Mesenchymal stem cell (in vitro differentiated cells and primary cell): ENCODE results near the gene COLQ.

Experiments used
- DNase-seq: peaks from one replicate; pipeline ENCODE4 v3.0.0-alpha.2; 2013
- H2AFZ ChIP-seq: one replicate; pipeline ENCODE4 v1.6.1; 2013; ENCODE audit warnings: low read depth, mild to moderate bottlenecking, control low read depth, inconsistent platforms, low read length, moderate library complexity
- H2AK5ac ChIP-seq: 2 replicates; pipeline ENCODE4 v1.6.1; 2013; ENCODE audit warnings: low read length, moderate library complexity, mild to moderate bottlenecking, inconsistent platforms; ENCODE audit not compliant: severe bottlenecking
- H2BK120ac ChIP-seq: one replicate; pipeline ENCODE4 v1.6.1; 2013; ENCODE audit warnings: low read depth, mild to moderate bottlenecking, inconsistent platforms, low read length, moderate library complexity
- H2BK12ac ChIP-seq, 2 experiments: one replicate each; pipeline ENCODE4 v1.6.1; 2013; ENCODE audit warnings: inconsistent platforms in 2 of 2, low read length in 2 of 2, mild to moderate bottlenecking in 2 of 2, moderate library complexity in 2 of 2, control low read depth in 1 of 2
- H2BK15ac ChIP-seq: one replicate; pipeline ENCODE4 v1.6.1; 2013; ENCODE audit warnings: mild to moderate bottlenecking, low read depth, inconsistent platforms; ENCODE audit not compliant: poor library complexity, severe bottlenecking
- H2BK5ac ChIP-seq: 2 replicates; pipeline ENCODE4 v1.6.1; 2013; ENCODE audit warnings: low read depth, mild to moderate bottlenecking, low read length, control low read depth, inconsistent platforms; ENCODE audit not compliant: poor library complexity, severe bottlenecking
- H3K14ac ChIP-seq, 2 experiments: one replicate each; pipeline ENCODE4 v1.6.1; 2013; ENCODE audit warnings: inconsistent platforms in 2 of 2, low read length in 2 of 2, control low read depth in 1 of 2, mild to moderate bottlenecking in 1 of 2, moderate library complexity in 1 of 2
- H3K18ac ChIP-seq, 2 experiments: one replicate each; pipeline ENCODE4 v1.6.1; 2013; ENCODE audit warnings: inconsistent platforms in 2 of 2, low read length in 2 of 2, control low read depth in 1 of 2, low read depth in 1 of 2, mild to moderate bottlenecking in 1 of 2
- H3K23ac ChIP-seq, 2 experiments: one replicate each; pipeline ENCODE4 v1.6.1; 2013; ENCODE audit warnings: inconsistent platforms in 2 of 2, low read length in 2 of 2, mild to moderate bottlenecking in 2 of 2, moderate library complexity in 2 of 2, control low read depth in 1 of 2
- H3K27ac ChIP-seq: 2 replicates; pipeline ENCODE4 v1.5.1; 2013; ENCODE audit warnings: mild to moderate bottlenecking, moderate library complexity, low read length, control low read depth, inconsistent platforms; ENCODE audit not compliant: poor library complexity, severe bottlenecking
- H3K27me3 ChIP-seq, 2 experiments: 2 replicates each; pipeline versions ENCODE4 v1.6.1 to v1.7.0; 2013; ENCODE audit warnings: low read length in 2 of 2, mild to moderate bottlenecking in 2 of 2, moderate library complexity in 2 of 2, control low read depth in 1 of 2, inconsistent platforms in 1 of 2; ENCODE audit not compliant: control insufficient read depth in 1 of 2, insufficient read depth in 1 of 2
- H3K36me3 ChIP-seq, 2 experiments: 2 replicates each; pipeline versions ENCODE4 v1.6.1 to v1.7.0; 2013; ENCODE audit warnings: low read length in 2 of 2, control low read depth in 1 of 2, inconsistent platforms in 1 of 2, low read depth in 1 of 2, mild to moderate bottlenecking in 1 of 2; ENCODE audit not compliant: insufficient read depth in 2 of 2, control insufficient read depth in 1 of 2
- H3K4ac ChIP-seq, 2 experiments: one replicate each; pipeline ENCODE4 v1.6.1; 2013; ENCODE audit warnings: inconsistent platforms in 2 of 2, low read length in 2 of 2, mild to moderate bottlenecking in 2 of 2, moderate library complexity in 2 of 2, control low read depth in 1 of 2, low read depth in 1 of 2
- H3K4me1 ChIP-seq: 2 replicates; pipeline ENCODE4 v1.6.1; 2013; ENCODE audit warnings: low read depth, low read length, control low read depth; ENCODE audit not compliant: control insufficient read depth, insufficient read depth
- H3K4me2 ChIP-seq: 2 replicates; pipeline ENCODE4 v1.6.1; 2013; ENCODE audit warnings: low read length, mild to moderate bottlenecking, inconsistent platforms; ENCODE audit not compliant: poor library complexity, severe bottlenecking
- H3K4me3 ChIP-seq, 2 experiments: 2 replicates each; pipeline versions ENCODE4 v1.5.1 to v1.7.0; 2013; ENCODE audit warnings: low read length in 2 of 2, mild to moderate bottlenecking in 2 of 2, control low read depth in 1 of 2, low read depth in 1 of 2; ENCODE audit not compliant: insufficient read depth in 1 of 2
- H3K79me1 ChIP-seq: replicated peaks from 2 replicates; pipeline ENCODE4 v1.6.1; 2013; ENCODE audit warnings: mild to moderate bottlenecking, control low read depth, low read length, inconsistent platforms; ENCODE audit not compliant: poor library complexity, severe bottlenecking
- H3K9ac ChIP-seq: 2 replicates; pipeline ENCODE4 v1.7.0; 2013; ENCODE audit warnings: mild to moderate bottlenecking, low read length, moderate library complexity
- H3K9me3 ChIP-seq: 2 replicates; pipeline ENCODE4 v1.7.0; 2013; ENCODE audit warnings: mild to moderate bottlenecking, low read length; ENCODE audit not compliant: control insufficient read depth
- H4K8ac ChIP-seq: one replicate; pipeline ENCODE4 v1.6.1; 2013; ENCODE audit warnings: inconsistent platforms, mild to moderate bottlenecking, low read length, moderate library complexity
- H4K91ac ChIP-seq: one replicate; pipeline ENCODE4 v1.6.1; 2013; ENCODE audit warnings: mild to moderate bottlenecking, low read length, inconsistent platforms
- WGBS: methylation state at CpG from one replicate; pipeline ENCODE4 v1.1.7; 2013; ENCODE audit warnings: mixed read lengths; 5-methylcytosine and 5-hydroxymethylcytosine counted together

COLQ gene

DNA sequence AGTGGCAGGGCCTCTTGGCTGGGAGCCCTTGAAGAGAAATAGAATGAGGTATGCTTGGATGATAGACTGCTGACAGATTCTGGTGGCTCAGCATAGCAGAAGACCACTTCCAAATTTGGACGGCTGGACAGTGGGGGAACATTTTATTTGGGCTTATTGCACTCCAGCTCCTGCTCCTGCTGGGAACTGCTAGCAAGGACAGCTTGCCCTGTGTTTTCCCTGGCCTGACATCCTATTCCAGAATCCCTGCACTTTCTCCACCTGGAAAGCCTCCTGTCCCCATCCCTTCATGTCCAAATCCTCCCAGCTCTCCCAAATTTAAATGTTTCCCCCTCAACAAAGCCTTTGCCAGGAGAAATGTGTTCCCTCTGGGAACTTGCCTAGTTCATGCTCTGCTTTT is 9.8 kb upstream of the COLQ start:
- no peak overlapping the region for H2BK15ac ChIP-seq
- no peak overlapping the region for H4K8ac ChIP-seq
- H3K36me3 ChIP-seq = peaks cover 0 to 6% of the 10 kb centered on the region in 2 experiments
- no peak overlapping the region for H3K9ac ChIP-seq
- H3K14ac ChIP-seq = no peak overlapping the region
- H3K9me3 ChIP-seq = no peaks in the 10 kb centered on the region
- no peak overlapping the region for H3K4me3 ChIP-seq
- no peak overlapping the region for H2BK5ac ChIP-seq
- no peak overlapping the region for H3K27ac ChIP-seq
- no peak overlapping the region for H3K18ac ChIP-seq
- no peak for DNase-seq
- no peak overlapping the region for H4K91ac ChIP-seq
- no peaks in the 10 kb centered on the region for H3K4me1 ChIP-seq
- no peak overlapping the region for H2BK12ac ChIP-seq
- H3K27me3 ChIP-seq = no peaks in the 10 kb centered on the region
- H2BK120ac ChIP-seq = no peak overlapping the region
- WGBS = 77% methylated on average over 1 of the region's 1 CpG
- H3K4ac ChIP-seq = no peak overlapping the region
- no peak overlapping the region for H2AFZ ChIP-seq
- H3K23ac ChIP-seq = no peak overlapping the region
- H3K4me2 ChIP-seq = no peak overlapping the region
- no peak overlapping the region for H2AK5ac ChIP-seq
- no peaks in the 10 kb centered on the region for H3K79me1 ChIP-seq

DNA sequence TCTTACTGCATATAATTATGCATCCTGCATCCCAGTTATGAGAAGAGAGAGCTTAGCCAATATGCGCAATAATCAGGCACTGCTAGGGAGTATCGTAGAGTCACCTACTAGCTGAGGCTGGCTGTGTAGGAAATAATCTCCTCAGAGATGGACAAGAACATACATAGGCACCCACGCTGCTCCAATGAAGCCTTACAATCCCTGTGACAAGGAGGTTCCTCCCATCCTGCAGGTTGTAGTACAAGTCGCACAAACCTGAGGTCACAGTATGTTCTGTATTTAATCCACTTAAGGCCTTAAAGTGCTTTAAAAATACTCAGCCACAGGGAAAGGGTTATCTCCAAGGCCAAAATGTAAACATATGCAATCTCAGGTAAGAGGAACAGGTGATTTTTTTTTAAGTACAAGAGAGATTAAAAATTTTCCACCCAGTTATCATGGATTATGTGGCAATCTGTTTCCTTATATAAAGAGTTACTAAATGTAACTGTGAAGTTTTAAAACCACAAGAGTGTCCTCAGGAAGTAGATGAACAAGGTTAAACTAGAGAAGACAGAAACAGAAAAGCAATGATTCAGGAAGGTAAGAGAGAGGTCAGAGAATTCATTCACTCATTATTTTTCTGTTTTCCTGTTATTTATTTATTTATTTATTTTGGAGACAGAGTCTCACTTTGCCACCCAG is 7.5 kb upstream of the COLQ start:
- H4K91ac ChIP-seq = no peak overlapping the region
- no peaks in the 10 kb centered on the region for H3K4me1 ChIP-seq
- no peak overlapping the region for H3K4me3 ChIP-seq
- 92% methylated on average over 4 of the region's 4 CpGs for WGBS
- H2BK5ac ChIP-seq = no peak overlapping the region
- peaks cover 0 to 3% of the 10 kb centered on the region in 2 experiments for H3K36me3 ChIP-seq
- H3K18ac ChIP-seq = no peak overlapping the region
- no peak overlapping the region for H3K27ac ChIP-seq
- H2BK12ac ChIP-seq = no peak overlapping the region
- no peak overlapping the region for H2BK120ac ChIP-seq
- no peaks in the 10 kb centered on the region for H3K27me3 ChIP-seq
- H3K79me1 ChIP-seq = no peaks in the 10 kb centered on the region
- H2AK5ac ChIP-seq = no peak overlapping the region
- no peak overlapping the region for H3K9ac ChIP-seq
- no peak overlapping the region for H3K23ac ChIP-seq
- H4K8ac ChIP-seq = no peak overlapping the region
- H3K9me3 ChIP-seq = no peaks in the 10 kb centered on the region
- H3K4ac ChIP-seq = no peak overlapping the region
- H2BK15ac ChIP-seq = no peak overlapping the region
- DNase-seq = no peak
- no peak overlapping the region for H3K4me2 ChIP-seq
- no peak overlapping the region for H3K14ac ChIP-seq
- no peak overlapping the region for H2AFZ ChIP-seq

DNA sequence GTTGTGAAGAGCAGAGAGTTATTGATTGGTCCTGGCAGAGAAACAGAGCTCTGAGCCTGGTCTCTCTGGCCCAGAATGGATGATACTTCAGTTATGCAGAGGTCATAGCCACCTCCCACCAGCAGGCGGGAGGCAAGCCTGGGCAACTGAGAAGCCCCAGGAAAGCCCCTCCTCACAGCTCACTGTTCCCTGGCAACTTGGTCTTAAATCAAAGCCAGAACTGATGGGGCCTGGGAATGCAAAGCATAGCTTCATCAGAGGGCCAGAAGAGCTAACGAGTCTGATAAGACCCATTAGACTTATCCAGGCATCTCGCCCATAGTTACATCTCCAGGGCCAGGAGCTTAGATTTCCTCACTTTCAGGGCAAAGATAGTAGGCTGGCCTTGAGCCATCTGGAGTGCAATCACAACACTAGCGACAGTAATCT is 5.5 kb upstream of the COLQ start:
- Histone ChIP-seq H2BK120ac (no peak overlapping the region), H3K79me1 (no peaks in the 10 kb centered on the region), H3K9me3 (no peaks in the 10 kb centered on the region), H3K18ac (no peak overlapping the region), H3K14ac (no peak overlapping the region), H3K4me1 (no peaks in the 10 kb centered on the region), H2AFZ (no peak overlapping the region), H3K4me2 (no peak overlapping the region), H3K9ac (no peak overlapping the region), H2BK5ac (no peak overlapping the region), H3K23ac (no peak overlapping the region), H3K27ac (no peak overlapping the region), H4K91ac (no peak overlapping the region), H2BK15ac (no peak overlapping the region), H3K4ac (no peak overlapping the region), H3K36me3 (no peaks in the 10 kb centered on the region), H2AK5ac (no peak overlapping the region), H2BK12ac (no peak overlapping the region), H3K27me3 (no peaks in the 10 kb centered on the region), H4K8ac (no peak overlapping the region), H3K4me3 (no peak overlapping the region)
- 36% methylated on average over 3 of the region's 4 CpGs for WGBS
- DNase-seq = peak; percentile 17

DNA sequence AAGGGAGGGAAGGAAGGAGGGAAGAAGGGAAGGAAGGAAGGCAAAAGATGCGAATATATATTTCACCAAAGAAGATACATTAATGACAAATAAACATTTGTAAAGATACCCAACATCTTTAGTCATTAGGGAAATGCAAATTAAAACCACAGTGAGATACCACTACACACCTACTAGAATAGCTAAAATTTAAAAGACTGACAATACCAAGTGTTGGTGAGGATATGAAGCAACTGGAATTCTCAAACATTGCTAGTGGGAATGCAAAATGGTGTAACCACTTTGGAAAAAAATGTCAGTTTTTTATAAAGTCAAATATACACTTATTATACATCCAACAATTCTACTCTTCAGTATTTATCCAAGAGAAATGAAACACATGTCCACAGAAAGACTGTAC is 4.3 kb upstream of the COLQ start:
- WGBS = no CpG with 5 or more reads among the region's 1 CpG
- no peak overlapping the region for H2BK120ac ChIP-seq
- H3K14ac ChIP-seq = no peak overlapping the region
- H3K79me1 ChIP-seq = no peaks in the 10 kb centered on the region
- H4K91ac ChIP-seq = no peak overlapping the region
- H3K4me1 ChIP-seq = no peaks in the 10 kb centered on the region
- no peak overlapping the region for H3K23ac ChIP-seq
- no peaks in the 10 kb centered on the region for H3K36me3 ChIP-seq
- no peak overlapping the region for H3K27ac ChIP-seq
- no peak overlapping the region for H2BK5ac ChIP-seq
- H3K9ac ChIP-seq = no peak overlapping the region
- H3K4me2 ChIP-seq = no peak overlapping the region
- no peaks in the 10 kb centered on the region for H3K9me3 ChIP-seq
- H3K4ac ChIP-seq = no peak overlapping the region
- no peak overlapping the region for H2BK12ac ChIP-seq
- DNase-seq = no peak
- H3K4me3 ChIP-seq = no peak overlapping the region
- peaks cover 0 to 11% of the 10 kb centered on the region in 2 experiments for H3K27me3 ChIP-seq
- no peak overlapping the region for H2BK15ac ChIP-seq
- no peak overlapping the region for H2AFZ ChIP-seq
- H4K8ac ChIP-seq = no peak overlapping the region
- H3K18ac ChIP-seq = no peak overlapping the region
- no peak overlapping the region for H2AK5ac ChIP-seq
